SK-N-MC (cell line): ENCODE results near the gene SH2D1A.

ENCODE experiments used
- EZH2 ChIP-seq: fragments of 200-600 bp; sonication (generic); IDR thresholded peaks from one replicate; pipeline ENCODE4 v1.6.1; 2017; ENCODE audit warnings: antibody characterized with exemption
- POLR2AphosphoS5 ChIP-seq: IDR thresholded peaks from 2 replicates; pipeline ENCODE4 v1.6.1; 2012; ENCODE audit warnings: mild to moderate bottlenecking, low read depth, low read length, borderline replicate concordance

DNA sequence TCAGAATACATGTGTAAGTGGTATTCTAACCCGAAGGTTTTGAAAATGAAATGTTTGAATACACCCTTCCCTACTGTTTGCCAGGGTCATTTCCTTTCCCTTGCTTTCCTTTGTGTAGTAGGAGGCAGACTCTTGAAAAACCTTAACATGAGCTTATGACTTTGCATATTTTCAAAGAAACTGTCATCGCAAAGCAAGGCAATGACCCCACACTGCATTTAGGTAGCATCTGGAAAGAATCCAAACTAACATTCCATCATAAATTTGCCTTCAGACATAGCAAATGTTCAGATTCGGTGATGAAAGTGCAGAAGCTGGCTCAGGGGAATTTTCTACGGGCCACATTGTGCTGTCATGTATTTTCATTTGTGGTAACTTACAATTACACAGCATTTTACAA, 32.3 kb downstream of the SH2D1A start:
- TF ChIP-seq POLR2AphosphoS5 (peak; percentile 28; the same call in 1 of the 2 replicates), EZH2 (no peak)
